Gastroesophageal sphincter (tissue), 3 donors: ENCODE measurements around the gene AXIN2.

ENCODE experiments used
- CTCF ChIP-seq, 4 experiments: fragments of 200-600 bp in 2 of 4; fragments of 450-650 bp in 2 of 4; sonication (generic) in 1 of 4; IDR thresholded peaks; one replicate each; pipeline ENCODE4 v1.5.1; 2017 to 2019; ENCODE audit warnings: antibody characterized with exemption in 4 of 4, mild to moderate bottlenecking in 2 of 4, moderate library complexity in 2 of 4
- EP300 ChIP-seq: sonication (generic); formaldehyde crosslinking; IDR thresholded peaks from one replicate; pipeline ENCODE4 v1.6.1; 2017; ENCODE audit warnings: antibody characterized with exemption, mild to moderate bottlenecking
- POLR2A ChIP-seq, 2 donors: fragments of 450-650 bp; IDR thresholded peaks; one replicate each; pipeline ENCODE4 v1.6.1; 2017; ENCODE audit warnings: antibody characterized with exemption in 2 of 2, mild to moderate bottlenecking in 2 of 2, moderate library complexity in 1 of 2
- POLR2AphosphoS5 ChIP-seq: sonication (generic); formaldehyde crosslinking; IDR thresholded peaks from one replicate; pipeline ENCODE4 v1.6.1; 2017; ENCODE audit warnings: antibody characterized with exemption

- TF ChIP-seq CTCF (IDR thresholded peaks at IDR 0.05) (no peak), POLR2AphosphoS5 (no peak), EP300 (no peak), POLR2A (IDR thresholded peaks at IDR 0.05) (no peak)
Measured at GRCh38 chr17:65550075-65550662, 11.3 kb downstream of the AXIN2 start.
